ENCODE measurements around the gene CHRND. TPM values are rescaled to one million over a fixed set of nuclear protein-coding genes. Genes with fewer than 3 reads are reported as not detected.

CHRND gene
- total RNA-seq, 4 donors from 2014 or later, result 49.1 to 119 (median 81.1) TPM

DNA sequence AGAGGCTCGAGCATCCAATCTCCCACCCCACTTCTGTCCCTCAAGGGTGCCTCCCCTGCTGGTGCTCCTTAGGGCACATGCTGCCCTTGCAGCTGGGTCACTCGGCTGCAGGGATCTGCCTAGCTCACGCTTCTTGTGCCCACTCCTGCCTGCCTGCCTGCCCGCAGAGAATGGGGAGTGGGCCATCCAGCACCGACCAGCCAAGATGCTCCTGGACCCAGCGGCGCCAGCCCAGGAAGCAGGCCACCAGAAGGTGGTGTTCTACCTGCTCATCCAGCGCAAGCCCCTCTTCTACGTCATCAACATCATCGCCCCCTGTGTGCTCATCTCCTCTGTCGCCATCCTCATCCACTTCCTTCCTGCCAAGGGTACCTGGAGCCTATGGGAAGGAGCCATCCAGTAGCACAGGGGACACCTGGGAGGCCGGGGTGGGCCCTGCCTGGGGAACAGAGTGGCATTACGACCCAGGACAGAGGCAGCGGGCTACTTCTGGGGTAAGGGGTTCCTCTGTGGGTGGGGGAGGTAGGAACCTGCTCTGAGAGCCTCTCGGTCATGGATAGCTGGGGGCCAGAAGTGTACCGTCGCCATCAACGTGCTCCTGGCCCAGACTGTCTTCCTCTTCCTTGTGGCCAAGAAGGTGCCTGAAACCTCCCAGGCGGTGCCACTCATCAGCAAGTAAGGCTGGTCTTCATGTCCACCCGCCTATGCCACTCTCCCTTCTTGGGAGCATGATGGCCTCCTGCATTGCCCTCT lies 16.9 kb downstream of the CHRND start:
- H3K27ac ChIP-seq, result peak overlapping the region in 2 of 4 donors; percentile 34 to 88
- TF ChIP-seq, protein P1, sequence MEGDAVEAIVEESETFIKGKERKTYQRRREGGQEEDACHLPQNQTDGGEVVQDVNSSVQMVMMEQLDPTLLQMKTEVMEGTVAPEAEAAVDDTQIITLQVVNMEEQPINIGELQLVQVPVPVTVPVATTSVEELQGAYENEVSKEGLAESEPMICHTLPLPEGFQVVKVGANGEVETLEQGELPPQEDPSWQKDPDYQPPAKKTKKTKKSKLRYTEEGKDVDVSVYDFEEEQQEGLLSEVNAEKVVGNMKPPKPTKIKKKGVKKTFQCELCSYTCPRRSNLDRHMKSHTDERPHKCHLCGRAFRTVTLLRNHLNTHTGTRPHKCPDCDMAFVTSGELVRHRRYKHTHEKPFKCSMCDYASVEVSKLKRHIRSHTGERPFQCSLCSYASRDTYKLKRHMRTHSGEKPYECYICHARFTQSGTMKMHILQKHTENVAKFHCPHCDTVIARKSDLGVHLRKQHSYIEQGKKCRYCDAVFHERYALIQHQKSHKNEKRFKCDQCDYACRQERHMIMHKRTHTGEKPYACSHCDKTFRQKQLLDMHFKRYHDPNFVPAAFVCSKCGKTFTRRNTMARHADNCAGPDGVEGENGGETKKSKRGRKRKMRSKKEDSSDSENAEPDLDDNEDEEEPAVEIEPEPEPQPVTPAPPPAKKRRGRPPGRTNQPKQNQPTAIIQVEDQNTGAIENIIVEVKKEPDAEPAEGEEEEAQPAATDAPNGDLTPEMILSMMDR (IDR thresholded peaks at IDR 0.05 in 4 of 5, conservative IDR thresholded peaks at IDR 0.05 in 1 of 5), result no peak
- no peak for TF ChIP-seq POLR2A (IDR thresholded peaks at IDR 0.05)
- no peaks in the 10 kb centered on the region for H3K9me3 ChIP-seq
- no peaks in the 10 kb centered on the region for H3K27me3 ChIP-seq
- peaks cover 16 to 37% of the 10 kb centered on the region in 2 donors for H3K4me1 ChIP-seq
- DNase-seq (no peak), ATAC-seq (no peak)
- in situ Hi-C loops (cut with MboI; ENCODE audit: low sequenced_read_pairs in 4 of 4), result no loop called here
- H3K4me3 ChIP-seq, result no peak overlapping the region
- H3K36me3 ChIP-seq, result no peaks in the 10 kb centered on the region
- intact Hi-C loops (cut with DNase I; ENCODE audit: low total_unique reads), result no loop called here

DNA sequence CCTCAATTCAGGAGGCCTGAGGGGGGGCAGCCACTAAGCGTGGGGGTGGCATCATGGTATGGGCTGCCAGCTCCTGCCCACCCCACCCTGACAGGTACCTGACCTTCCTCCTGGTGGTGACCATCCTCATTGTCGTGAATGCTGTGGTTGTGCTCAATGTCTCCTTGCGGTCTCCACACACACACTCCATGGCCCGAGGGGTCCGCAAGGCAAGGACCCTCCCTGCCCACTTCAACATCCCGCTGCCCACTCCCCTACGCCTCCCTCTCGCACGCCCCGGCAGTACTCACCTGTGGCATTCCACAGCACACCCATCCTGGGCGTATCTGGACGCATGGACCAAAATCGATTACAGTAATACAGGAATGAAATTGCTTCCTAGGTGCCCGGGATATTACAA lies 17.5 kb downstream of the CHRND start:
- DNase-seq, result no peak
- ATAC-seq, result no peak
- TF ChIP-seq POLR2A (IDR thresholded peaks at IDR 0.05), result no peak
- TF ChIP-seq, protein P1 (IDR thresholded peaks at IDR 0.05 in 4 of 5, conservative IDR thresholded peaks at IDR 0.05 in 1 of 5), result no peak

DNA sequence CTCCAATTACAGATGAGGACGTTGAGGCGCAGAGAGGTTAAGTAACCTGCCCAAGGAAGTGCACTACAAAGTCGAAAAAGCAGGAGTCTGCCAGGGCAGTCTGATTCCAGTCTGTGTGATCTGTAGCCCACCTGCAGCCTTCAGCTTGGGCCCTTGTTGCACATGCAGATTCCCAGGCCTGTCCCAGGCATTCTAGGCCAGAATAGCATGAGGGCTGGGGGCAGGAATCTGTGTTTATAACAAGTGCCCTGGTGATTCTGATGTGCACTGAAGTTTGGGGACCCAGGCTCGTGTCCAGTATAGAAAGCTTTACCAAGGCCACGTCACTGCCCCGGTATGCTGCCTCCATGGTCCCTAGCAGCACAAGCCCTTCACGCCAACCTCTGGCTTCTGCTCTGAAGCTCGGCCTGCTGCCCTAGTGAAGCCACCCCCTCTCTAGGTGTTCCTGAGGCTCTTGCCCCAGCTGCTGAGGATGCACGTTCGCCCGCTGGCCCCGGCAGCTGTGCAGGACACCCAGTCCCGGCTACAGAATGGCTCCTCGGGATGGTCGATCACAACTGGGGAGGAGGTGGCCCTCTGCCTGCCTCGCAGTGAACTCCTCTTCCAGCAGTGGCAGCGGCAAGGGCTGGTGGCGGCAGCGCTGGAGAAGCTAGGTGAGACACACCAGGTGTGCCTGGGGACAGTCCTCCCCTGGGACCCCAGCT lies 18.1 kb downstream of the CHRND start:
- in situ Hi-C loops (cut with MboI; ENCODE audit: low sequenced_read_pairs in 4 of 4), result no loop called here
- intact Hi-C loops (cut with DNase I; ENCODE audit: low total_unique reads), result no loop called here
- Histone ChIP-seq H3K9me3 (no peaks in the 10 kb centered on the region), H3K4me3 (no peak overlapping the region), H3K27me3 (no peaks in the 10 kb centered on the region), H3K4me1 (peaks cover 14 to 29% of the 10 kb centered on the region in 2 donors), H3K36me3 (no peaks in the 10 kb centered on the region), H3K27ac (peak overlapping the region in 2 of 4 donors; percentile 39 to 45)
- ATAC-seq (no peak), DNase-seq (peak in 1 of 2 donors; percentile 13)
- TF ChIP-seq, protein P1 (IDR thresholded peaks at IDR 0.05 in 4 of 5, conservative IDR thresholded peaks at IDR 0.05 in 1 of 5), result no peak
- TF ChIP-seq POLR2A (IDR thresholded peaks at IDR 0.05), result no peak

More for the DNA sequence above, 17.5 kb downstream of the CHRND start:
- peak overlapping the region in 1 of 4 donors; percentile 45 for H3K27ac ChIP-seq
- intact Hi-C loops (cut with DNase I; ENCODE audit: low total_unique reads) (no loop called here), in situ Hi-C loops (cut with MboI; ENCODE audit: low sequenced_read_pairs in 4 of 4) (no loop called here)
- H3K4me1 ChIP-seq, result peaks cover 16 to 31% of the 10 kb centered on the region in 2 donors
- H3K27me3 ChIP-seq, result no peaks in the 10 kb centered on the region
- H3K9me3 ChIP-seq, result no peaks in the 10 kb centered on the region
- H3K36me3 ChIP-seq, result no peaks in the 10 kb centered on the region
- no peak overlapping the region for H3K4me3 ChIP-seq

DNA sequence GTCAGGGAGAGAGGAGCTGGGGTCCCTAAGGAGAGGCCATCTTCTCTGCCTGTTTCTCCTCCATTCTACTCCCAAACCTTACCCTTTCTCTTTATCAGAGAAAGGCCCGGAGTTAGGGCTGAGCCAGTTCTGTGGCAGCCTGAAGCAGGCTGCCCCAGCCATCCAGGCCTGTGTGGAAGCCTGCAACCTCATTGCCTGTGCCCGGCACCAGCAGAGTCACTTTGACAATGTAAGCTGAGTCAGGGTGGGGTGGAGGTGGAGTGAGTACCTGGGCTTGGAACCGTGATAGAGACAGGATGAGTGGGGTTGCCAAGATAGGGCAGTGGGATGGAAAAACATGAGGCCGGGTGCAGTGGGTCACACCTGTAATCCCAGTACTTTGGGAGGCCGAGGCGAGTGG lies 18.7 kb downstream of the CHRND start:
- ATAC-seq, result no peak
- Histone ChIP-seq H3K4me3 (no peak overlapping the region), H3K36me3 (no peaks in the 10 kb centered on the region), H3K27me3 (no peaks in the 10 kb centered on the region), H3K4me1 (peaks cover 14 to 28% of the 10 kb centered on the region in 2 donors), H3K27ac (peak overlapping the region in 2 of 4 donors; percentile 39 to 45), H3K9me3 (no peaks in the 10 kb centered on the region)
- no peak for TF ChIP-seq POLR2A (IDR thresholded peaks at IDR 0.05)
- TF ChIP-seq, protein P1 (IDR thresholded peaks at IDR 0.05 in 4 of 5, conservative IDR thresholded peaks at IDR 0.05 in 1 of 5), result no peak
- in situ Hi-C loops (cut with MboI; ENCODE audit: low sequenced_read_pairs in 4 of 4) (no loop called here), intact Hi-C loops (cut with DNase I; ENCODE audit: low total_unique reads) (no loop called here)
- no peak for DNase-seq
